Activated CD8-positive, alpha-beta memory T cell treated with anti-CD3 and anti-CD28 coated beads, Interleukin-2, amount 50 U/mL, for 1 hour (primary cell): ENCODE measurements around the gene TGFBR1.
"Not testable (repeated sequence)": the region's sequence is repeated elsewhere in the genome, so short reads cannot be mapped to it uniquely, and the experiment has no call there.

Experiments
- DNase-seq: peaks from one replicate; pipeline ENCODE4 v3.0.0-alpha.2; 2020; ENCODE audit errors: extremely low read depth

The TGFBR1 gene

GRCh38 chr9:99189186-99189585, 84.3 kb downstream of the TGFBR1 start:
- no peak for DNase-seq

- no peak for DNase-seq
Observed at GRCh38 chr9:99189887-99190596, 85.1 kb downstream of the TGFBR1 start.

- DNase-seq: no peak
Observed at GRCh38 chr9:99190597-99191283, 85.8 kb downstream of the TGFBR1 start.

GRCh38 chr9:99192786-99193465, 88.0 kb downstream of the TGFBR1 start:
- no peak for DNase-seq

GRCh38 chr9:99193466-99193821, 88.5 kb downstream of the TGFBR1 start:
- no peak for DNase-seq

GRCh38 chr9:99196484-99196883, 91.6 kb downstream of the TGFBR1 start:
- not testable (repeated sequence) for DNase-seq

- DNase-seq: no peak
Observed at GRCh38 chr9:99197124-99197630, 92.3 kb downstream of the TGFBR1 start.

- DNase-seq: no peak
Observed at GRCh38 chr9:99197987-99198386, 93.1 kb downstream of the TGFBR1 start.

GRCh38 chr9:99199938-99200539, 95.1 kb downstream of the TGFBR1 start:
- DNase-seq: no peak

GRCh38 chr9:99201603-99202002, 96.7 kb downstream of the TGFBR1 start:
- no peak for DNase-seq
